OCI-LY3 (cell line): Measurements from ENCODE around the gene TMEM132A.

Experiments used
- H2AFZ ChIP-seq: fragments of 200-600, 300-600 bp; shearing (Covaris generic); 2 replicates; pipeline ENCODE4 v1.6.0; 2014; ENCODE audit warnings: antibody characterized with exemption, low read depth, low read length
- H3K27ac ChIP-seq: fragments of 200-600, 300-600 bp; sonication (generic); 2 replicates; pipeline ENCODE4 v1.5.1; 2014; ENCODE audit warnings: mild to moderate bottlenecking, low read length, moderate library complexity, mixed read lengths
- H3K27me3 ChIP-seq: fragments of 200-600, 300-600 bp; sonication (generic); 2 replicates; pipeline ENCODE4 v1.6.1; 2014; ENCODE audit warnings: low read depth, low read length, mixed read lengths
- H3K36me3 ChIP-seq: fragments of 200-600, 300-600 bp; sonication (generic); replicated peaks from 2 replicates; pipeline ENCODE3; 2014; ENCODE audit warnings: low read depth, low read length, mixed read lengths
- H3K4me1 ChIP-seq: fragments of 300-600, 200-600 bp; sonication (generic); 2 replicates; pipeline ENCODE4 v1.6.1; 2014; ENCODE audit warnings: low read length, mixed read lengths
- H3K4me2 ChIP-seq: fragments of 200-600, 300-600 bp; sonication (generic); 2 replicates; pipeline ENCODE4 v1.6.1; 2014; ENCODE audit warnings: low read length, mixed read lengths
- H3K4me3 ChIP-seq: fragments of 300-600, 200-600 bp; sonication (generic); 2 replicates; pipeline ENCODE4 v1.5.1; 2014; ENCODE audit warnings: antibody characterized with exemption, mild to moderate bottlenecking, low read length, moderate library complexity
- H3K79me2 ChIP-seq: fragments of 300-600, 200-600 bp; shearing (Covaris generic); 2 replicates; pipeline ENCODE4 v1.6.1; 2014; ENCODE audit warnings: mild to moderate bottlenecking, low read length, mixed read lengths
- H3K9ac ChIP-seq: fragments of 300-600, 200-600 bp; shearing (Covaris generic); 2 replicates; pipeline ENCODE4 v1.6.0; 2014; ENCODE audit warnings: mild to moderate bottlenecking, low read length, moderate library complexity
- H3K9me3 ChIP-seq: fragments of 200-600, 300-600 bp; shearing (Covaris generic); 2 replicates; pipeline ENCODE4 v1.6.1; 2014; ENCODE audit warnings: low read length, mixed read lengths; ENCODE audit not compliant: insufficient read depth
- H4K20me1 ChIP-seq: fragments of 200-600, 300-600 bp; sonication (generic); 2 replicates; pipeline ENCODE4 v1.6.1; 2016; ENCODE audit warnings: low read length, mixed read lengths; ENCODE audit not compliant: insufficient read depth
- CTCF ChIP-seq: fragments of 200-600, 300-600 bp; sonication (generic); IDR thresholded peaks from 2 replicates; pipeline ENCODE4 v1.5.1; 2014; ENCODE audit warnings: antibody characterized with exemption, low read length, low read depth
- EZH2phosphoT487 ChIP-seq: fragments of 200-600 bp; shearing (Covaris generic); IDR thresholded peaks from 2 replicates; pipeline ENCODE4 v1.6.1; 2018; ENCODE audit warnings: antibody characterized with exemption, mixed run types, low read depth

Gene TMEM132A

GRCh38 chr11:60919956-60920355 is 4.3 kb upstream of the TMEM132A start:
- Histone ChIP-seq H3K27me3 (no peaks in the 10 kb centered on the region), H3K36me3 (peaks cover 65% of the 10 kb centered on the region), H3K4me1 (peaks cover 56% of the 10 kb centered on the region), H2AFZ (no peak overlapping the region), H3K9ac (no peak overlapping the region; the same call in 1 of the 2 replicates), H3K4me3 (no peak overlapping the region), H3K4me2 (peak overlapping the region; percentile 77), H4K20me1 (peaks cover 43% of the 10 kb centered on the region), H3K79me2 (peaks cover 50% of the 10 kb centered on the region), H3K9me3 (no peaks in the 10 kb centered on the region), H3K27ac (peak overlapping the region; percentile 43; the same call in 1 of the 2 replicates)
- TF ChIP-seq CTCF (no peak), EZH2phosphoT487 (no peak)

DNA sequence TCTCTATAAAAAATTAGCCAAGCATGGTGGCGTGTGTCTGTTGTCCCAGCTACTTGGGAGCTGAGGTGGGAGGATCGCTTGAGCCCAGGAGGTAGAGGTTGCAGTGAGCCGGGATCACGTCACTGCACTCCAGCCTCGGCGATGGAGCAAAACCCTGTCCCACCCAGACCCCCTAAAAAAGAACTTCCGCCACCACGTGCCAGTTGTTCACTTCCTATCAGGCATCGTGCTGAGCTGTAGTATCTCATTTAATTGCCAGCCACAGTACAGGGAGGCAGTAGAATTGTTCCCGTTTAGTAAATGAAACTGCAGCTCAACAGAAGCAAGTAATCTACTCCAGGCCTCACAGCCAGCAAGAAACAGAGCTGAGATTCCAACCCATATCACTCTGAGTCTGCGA is 3.0 kb upstream of the TMEM132A start:
- H3K36me3 ChIP-seq: peaks cover 60% of the 10 kb centered on the region
- H3K9me3 ChIP-seq: no peaks in the 10 kb centered on the region
- no peak overlapping the region for H2AFZ ChIP-seq
- peaks cover 62% of the 10 kb centered on the region for H3K4me1 ChIP-seq
- H3K27ac ChIP-seq: no peak overlapping the region
- H3K4me2 ChIP-seq: no peak overlapping the region
- peaks cover 38% of the 10 kb centered on the region for H4K20me1 ChIP-seq
- H3K79me2 ChIP-seq: peaks cover 37% of the 10 kb centered on the region
- H3K9ac ChIP-seq: no peak overlapping the region
- no peaks in the 10 kb centered on the region for H3K27me3 ChIP-seq
- no peak overlapping the region for H3K4me3 ChIP-seq
- TF ChIP-seq EZH2phosphoT487: no peak
- no peak for TF ChIP-seq CTCF

- peaks cover 31% of the 10 kb centered on the region for H3K79me2 ChIP-seq
- H3K27me3 ChIP-seq: no peaks in the 10 kb centered on the region
- peaks cover 32% of the 10 kb centered on the region for H4K20me1 ChIP-seq
- peaks cover 54% of the 10 kb centered on the region for H3K36me3 ChIP-seq
- H3K4me1 ChIP-seq: peaks cover 57% of the 10 kb centered on the region
- no peak overlapping the region for H3K4me2 ChIP-seq
- H3K4me3 ChIP-seq: no peak overlapping the region
- H3K9ac ChIP-seq: no peak overlapping the region
- H3K27ac ChIP-seq: no peak overlapping the region
- TF ChIP-seq EZH2phosphoT487 (no peak), CTCF (no peak)
- H3K9me3 ChIP-seq: no peaks in the 10 kb centered on the region
- H2AFZ ChIP-seq: no peak overlapping the region
Observed at GRCh38 chr11:60921777-60922335, 2.4 kb upstream of the TMEM132A start.

GRCh38 chr11:60922906-60923305 is 1.4 kb upstream of the TMEM132A start:
- Histone ChIP-seq H3K4me2 (no peak overlapping the region), H3K9me3 (no peaks in the 10 kb centered on the region), H2AFZ (no peak overlapping the region), H3K27me3 (no peaks in the 10 kb centered on the region), H3K79me2 (peaks cover 21% of the 10 kb centered on the region), H3K36me3 (peaks cover 46% of the 10 kb centered on the region), H4K20me1 (peaks cover 22% of the 10 kb centered on the region), H3K27ac (no peak overlapping the region), H3K4me3 (no peak overlapping the region), H3K9ac (no peak overlapping the region), H3K4me1 (peaks cover 48% of the 10 kb centered on the region)
- TF ChIP-seq CTCF: no peak
- no peak for TF ChIP-seq EZH2phosphoT487
